A673 (cell line): ENCODE measurements around the gene MAFF. TPM values are rescaled to one million over a fixed set of nuclear protein-coding genes. Genes with fewer than 3 reads are reported as not detected.

Experiments
- BruUV-seq: library from RNA; stranded (reverse); fragments of 400-500 nt; replicated peaks from 2 replicates; lab custom pipeline; 2021; lab: Mats Ljungman, UMichigan
- CTCF ChIA-PET: fragments of 300-600 bp; sonication (Branson Sonifier 250); formaldehyde crosslinking; loops from one replicate; lab custom pipeline; 2022; ENCODE audit warnings: antibody characterized with exemption; lab: Charles Lee
- POLR2A ChIA-PET: fragments of 300-600 bp; sonication (Branson Sonifier 250); formaldehyde crosslinking; loops from one replicate; lab custom pipeline; 2022; ENCODE audit warnings: antibody characterized with exemption; ENCODE audit not compliant: low non-redundant PET; lab: Charles Lee
- DNase-seq: peaks from one replicate; pipeline ENCODE4 v3.0.0-alpha.2; 2015; ENCODE audit warnings: low spot score
- H3K27ac ChIP-seq: fragments of 200-600 bp; sonication (generic); 2 replicates; pipeline ENCODE4 v1.5.1; 2016; ENCODE audit warnings: mixed run types, low read depth, mild to moderate bottlenecking, mixed read lengths, antibody characterized with exemption, low read length; ENCODE audit not compliant: poor library complexity, severe bottlenecking
- H3K27me3 ChIP-seq: fragments of 200-600 bp; sonication (generic); replicated peaks from 2 replicates; pipeline ENCODE4 v1.6.1; 2017; ENCODE audit warnings: mixed run types, low read depth, mild to moderate bottlenecking, mixed read lengths, antibody characterized with exemption, low read length; ENCODE audit not compliant: insufficient read depth, poor library complexity
- H3K36me3 ChIP-seq: fragments of 200-600 bp; sonication (generic); 2 replicates; pipeline ENCODE4 v1.6.1; 2016; ENCODE audit warnings: mixed run types, mild to moderate bottlenecking, mixed read lengths, antibody characterized with exemption, low read length; ENCODE audit not compliant: insufficient read depth, poor library complexity, severe bottlenecking
- H3K4me1 ChIP-seq: fragments of 200-600 bp; sonication (generic); 2 replicates; pipeline ENCODE4 v1.6.1; 2017; ENCODE audit warnings: mixed run types, mild to moderate bottlenecking, mixed read lengths, antibody characterized with exemption, low read length; ENCODE audit not compliant: insufficient read depth, poor library complexity, severe bottlenecking
- H3K4me3 ChIP-seq: fragments of 200-600 bp; sonication (generic); 2 replicates; pipeline ENCODE4 v1.5.1; 2016; ENCODE audit warnings: low read depth, mixed run types, mild to moderate bottlenecking, mixed read lengths, low read length; ENCODE audit not compliant: poor library complexity, severe bottlenecking
- H3K9me3 ChIP-seq: fragments of 200-600 bp; sonication (generic); 2 replicates; pipeline ENCODE4 v1.6.1; 2016; ENCODE audit warnings: mixed run types, low read depth, mild to moderate bottlenecking, mixed read lengths, antibody characterized with exemption, low read length; ENCODE audit not compliant: poor library complexity, severe bottlenecking
- EZH2 ChIP-seq: fragments of 200-600 bp; sonication (generic); IDR thresholded peaks from 2 replicates; pipeline ENCODE4 v1.6.1; 2017; ENCODE audit warnings: borderline replicate concordance, low read depth, mild to moderate bottlenecking, mixed read lengths, antibody characterized with exemption, low read length; ENCODE audit not compliant: poor library complexity, severe bottlenecking
- intact Hi-C: fragments of 100-400 bp; cut with micrococcal nuclease; formaldehyde crosslinking; loops from one replicate; pipeline ENCODE4 v1.10.0; 2022; ENCODE audit not compliant: unreplicated experiment
- total RNA-seq: library from RNA; stranded (reverse); gene quantifications from 2 replicates; pipeline ENCODE4 v1.2.3, GENCODE V29; 2021
- TF ChIP-seq, protein P1 (sequence below): fragments of 300-800, 200-600 bp; sonication (generic); conservative IDR thresholded peaks from 2 replicates; pipeline ENCODE4 v1.5.1; 2017; ENCODE audit warnings: low read depth, mild to moderate bottlenecking, antibody characterized with exemption, low read length, moderate library complexity, mixed read lengths

The MAFF gene
- total RNA-seq, 1 experiment from 2014 or later = 6.3 TPM

DNA sequence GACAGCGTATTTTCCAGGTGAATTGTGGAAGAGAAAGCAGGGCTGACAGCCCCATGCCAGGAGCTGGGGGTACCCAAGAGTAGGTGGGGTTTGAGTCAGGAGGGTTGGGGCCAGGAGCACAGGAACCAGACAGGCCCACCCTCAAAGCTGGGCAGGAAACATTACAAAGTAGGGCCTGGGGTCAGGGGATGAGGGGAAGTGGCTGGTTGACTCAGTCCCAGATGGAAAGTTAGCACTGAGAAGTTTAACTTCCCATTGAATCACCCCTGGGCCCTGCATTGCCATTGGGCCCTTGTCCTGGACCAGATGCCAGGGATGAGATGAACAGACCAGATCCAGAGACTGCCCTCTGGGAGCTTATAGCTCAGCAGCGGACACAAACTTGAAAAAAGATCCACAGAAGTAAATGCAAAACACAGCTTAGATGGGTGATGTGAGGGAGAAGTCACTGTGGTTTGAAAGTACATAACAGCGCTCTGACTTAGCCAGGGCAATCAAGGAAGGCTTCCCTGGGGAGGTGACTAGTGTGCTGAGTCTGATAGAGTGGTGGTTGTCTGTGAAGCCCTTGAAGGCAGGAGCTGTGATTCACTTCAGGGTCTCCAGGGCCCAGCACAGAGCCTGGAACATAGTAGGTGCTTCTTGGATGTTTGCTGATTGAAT is 2.2 kb downstream of the MAFF start:
- no peaks in the 10 kb centered on the region for H3K36me3 ChIP-seq
- no peak overlapping the region for H3K4me3 ChIP-seq
- TF ChIP-seq, protein P1, sequence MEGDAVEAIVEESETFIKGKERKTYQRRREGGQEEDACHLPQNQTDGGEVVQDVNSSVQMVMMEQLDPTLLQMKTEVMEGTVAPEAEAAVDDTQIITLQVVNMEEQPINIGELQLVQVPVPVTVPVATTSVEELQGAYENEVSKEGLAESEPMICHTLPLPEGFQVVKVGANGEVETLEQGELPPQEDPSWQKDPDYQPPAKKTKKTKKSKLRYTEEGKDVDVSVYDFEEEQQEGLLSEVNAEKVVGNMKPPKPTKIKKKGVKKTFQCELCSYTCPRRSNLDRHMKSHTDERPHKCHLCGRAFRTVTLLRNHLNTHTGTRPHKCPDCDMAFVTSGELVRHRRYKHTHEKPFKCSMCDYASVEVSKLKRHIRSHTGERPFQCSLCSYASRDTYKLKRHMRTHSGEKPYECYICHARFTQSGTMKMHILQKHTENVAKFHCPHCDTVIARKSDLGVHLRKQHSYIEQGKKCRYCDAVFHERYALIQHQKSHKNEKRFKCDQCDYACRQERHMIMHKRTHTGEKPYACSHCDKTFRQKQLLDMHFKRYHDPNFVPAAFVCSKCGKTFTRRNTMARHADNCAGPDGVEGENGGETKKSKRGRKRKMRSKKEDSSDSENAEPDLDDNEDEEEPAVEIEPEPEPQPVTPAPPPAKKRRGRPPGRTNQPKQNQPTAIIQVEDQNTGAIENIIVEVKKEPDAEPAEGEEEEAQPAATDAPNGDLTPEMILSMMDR = no peak
- no peak for TF ChIP-seq EZH2
- POLR2A ChIA-PET = no interaction called here
- no peaks in the 10 kb centered on the region for H3K4me1 ChIP-seq
- DNase-seq = no peak
- TSS peak; percentile 28 for BruUV-seq
- no peaks in the 10 kb centered on the region for H3K9me3 ChIP-seq
- CTCF ChIA-PET = no interaction called here
- no peaks in the 10 kb centered on the region for H3K27me3 ChIP-seq
- intact Hi-C loops = no loop called here
- H3K27ac ChIP-seq = no peak overlapping the region

DNA sequence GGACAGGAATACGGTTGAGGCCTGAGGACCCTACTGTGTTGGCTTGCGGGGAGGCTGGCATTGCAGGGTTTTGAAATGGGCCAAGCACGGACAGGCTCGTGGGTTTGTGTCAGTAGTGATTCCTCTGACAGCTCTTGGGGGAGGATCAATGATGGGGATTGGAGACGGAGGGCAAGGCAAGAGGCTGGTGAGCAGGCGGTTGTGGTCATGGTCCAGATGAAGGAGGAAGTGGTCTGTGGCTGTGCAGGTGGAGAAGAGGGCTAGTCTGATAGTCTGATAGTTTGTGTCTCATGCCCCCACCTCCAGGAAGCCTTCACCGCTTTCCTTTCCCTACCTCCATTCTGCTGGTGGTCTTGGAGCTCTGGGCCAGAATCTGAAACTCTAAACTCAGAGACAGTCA is 3.0 kb downstream of the MAFF start:
- peak overlapping the region; percentile 16 for H3K27ac ChIP-seq
- no peaks in the 10 kb centered on the region for H3K36me3 ChIP-seq
- H3K9me3 ChIP-seq = no peaks in the 10 kb centered on the region
- intact Hi-C loops = no loop called here
- no TSS peak for BruUV-seq
- ChIA-PET CTCF (no interaction called here), POLR2A (no interaction called here)
- H3K27me3 ChIP-seq = no peaks in the 10 kb centered on the region
- DNase-seq = no peak
- TF ChIP-seq EZH2 = no peak
- no peaks in the 10 kb centered on the region for H3K4me1 ChIP-seq
- H3K4me3 ChIP-seq = no peak overlapping the region

DNA sequence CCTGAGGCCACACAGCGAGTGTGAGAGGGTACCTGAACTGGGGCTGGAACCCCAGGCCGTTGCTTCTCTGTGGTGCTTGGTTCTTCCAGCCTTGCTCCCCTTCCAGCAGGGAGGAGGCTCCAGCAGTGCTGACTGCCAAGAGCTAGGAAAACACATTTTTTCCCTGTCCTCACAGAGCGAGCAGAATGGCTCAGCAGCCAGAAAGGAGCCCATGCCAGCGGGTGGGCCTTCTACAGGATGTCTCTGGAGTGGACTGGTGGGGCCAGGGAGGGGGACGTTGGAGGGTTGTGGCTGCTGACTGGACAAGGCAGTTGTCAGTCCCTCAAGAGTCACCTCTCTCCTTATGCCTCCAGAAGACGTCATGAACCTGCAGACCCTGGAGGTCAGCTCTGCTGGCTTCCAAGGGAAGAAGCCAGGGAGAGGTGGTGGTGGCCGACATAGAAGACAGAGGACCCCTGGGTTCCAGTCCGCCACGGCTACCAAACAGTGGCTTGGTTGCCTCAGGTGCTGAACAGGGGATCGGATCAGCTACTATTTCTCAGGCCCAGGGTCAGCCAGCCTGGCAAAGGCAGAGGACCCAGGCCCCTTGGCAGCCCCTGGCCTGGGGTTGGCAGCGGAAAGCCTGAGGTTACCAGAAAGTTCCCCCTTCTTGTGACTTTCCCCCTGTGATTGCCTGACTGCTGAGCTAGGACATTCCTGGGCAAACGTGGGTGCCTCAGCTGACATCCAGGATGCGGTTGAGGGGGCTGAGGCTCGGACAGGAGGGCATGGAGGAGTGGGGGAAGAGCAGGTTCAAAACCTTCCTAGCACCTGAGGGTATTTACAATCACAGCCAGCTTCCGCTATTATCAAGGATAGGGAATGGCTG is 3.7 kb downstream of the MAFF start:
- no peaks in the 10 kb centered on the region for H3K36me3 ChIP-seq
- POLR2A ChIA-PET = no interaction called here
- H3K27me3 ChIP-seq = no peaks in the 10 kb centered on the region
- no peaks in the 10 kb centered on the region for H3K4me1 ChIP-seq
- no peak overlapping the region for H3K4me3 ChIP-seq
- BruUV-seq = no TSS peak
- TF ChIP-seq EZH2 = no peak
- TF ChIP-seq, protein P1 = no peak
- no peak for DNase-seq
- CTCF ChIA-PET = no interaction called here
- intact Hi-C loops = no loop called here
- H3K9me3 ChIP-seq = no peaks in the 10 kb centered on the region
- H3K27ac ChIP-seq = peak overlapping the region; percentile 16
